H1 (cell line): Measurements from ENCODE around the gene ARHGEF2. TPM values are rescaled to one million over a fixed set of nuclear protein-coding genes. Genes with fewer than 3 reads are reported as not detected.
A peak's percentile ranks its signal among the peaks of the same experiment; 100 is the strongest.

Experiments used
- CTCF ChIA-PET: fragments of 300-600 bp; sonication (Branson Sonifier 250); formaldehyde crosslinking; loops from one replicate; lab custom pipeline; 2021; ENCODE audit not compliant: partially characterized antibody; lab: Charles Lee
- POLR2A ChIA-PET: fragments of 300-600 bp; sonication (Branson Sonifier 250); formaldehyde crosslinking; loops from one replicate; lab custom pipeline; 2021; ENCODE audit warnings: inconsistent platforms; ENCODE audit not compliant: partially characterized antibody; lab: Charles Lee
- DNase-seq, 2 experiments: peaks; one replicate each; pipeline versions ENCODE4 v3.0.0 to v3.0.0-alpha.2; 2010 to 2022; ENCODE audit warnings: low spot score in 2 of 2, low read depth in 1 of 2, mixed read lengths in 1 of 2
- FAIRE-seq: peaks from 2 replicates; lab custom pipeline; 2011; peaks lifted over from hg19 to GRCh38; lab: Jason Lieb, UNC
- H2AFZ ChIP-seq: 2 replicates; pipeline ENCODE4 v1.8.1; 2012; ENCODE audit warnings: low read length, inconsistent platforms
- H2AK5ac ChIP-seq: 2 replicates; pipeline ENCODE4 v1.6.1; 2013; ENCODE audit warnings: low read depth, low read length
- H2BK120ac ChIP-seq: replicated peaks from 2 replicates; pipeline ENCODE3; 2013; ENCODE audit warnings: low read depth, low read length, inconsistent platforms
- H2BK12ac ChIP-seq: 2 replicates; pipeline ENCODE4 v1.6.1; 2013; ENCODE audit warnings: low read depth, low read length
- H2BK15ac ChIP-seq: 2 replicates; pipeline ENCODE4 v1.6.1; 2013; ENCODE audit warnings: low read length
- H2BK20ac ChIP-seq: 2 replicates; pipeline ENCODE4 v1.6.1; 2013; ENCODE audit warnings: low read length
- H2BK5ac ChIP-seq: 2 replicates; pipeline ENCODE4 v1.6.1; 2013; ENCODE audit warnings: low read depth, low read length
- H3K14ac ChIP-seq: 2 replicates; pipeline ENCODE4 v1.6.1; 2013; ENCODE audit warnings: inconsistent platforms; ENCODE audit not compliant: insufficient read length
- H3K18ac ChIP-seq: 2 replicates; pipeline ENCODE4 v1.6.1; 2013; ENCODE audit warnings: low read length; ENCODE audit errors: extremely low read depth
- H3K23ac ChIP-seq: 2 replicates; pipeline ENCODE4 v1.6.1; 2013; ENCODE audit warnings: inconsistent platforms; ENCODE audit not compliant: insufficient read length
- H3K23me2 ChIP-seq: 2 replicates; pipeline ENCODE4 v1.6.1; 2013; ENCODE audit warnings: low read depth, low read length
- H3K27ac ChIP-seq: 2 replicates; pipeline ENCODE4 v1.6.1; 2011; ENCODE audit warnings: low read depth, low read length, inconsistent platforms
- H3K27me3 ChIP-seq, 4 experiments: replicated peaks in 1 of 4; 1 replicate in 1 of 4; 2 replicates in 3 of 4; pipeline versions ENCODE4 v1.6.1 to v1.8.1; 2011 to 2013; ENCODE audit warnings: low read length in 3 of 4, mild to moderate bottlenecking in 3 of 4, inconsistent platforms in 2 of 4, mixed read lengths in 2 of 4, moderate library complexity in 1 of 4; ENCODE audit not compliant: control insufficient read depth in 3 of 4, insufficient read depth in 3 of 4; ENCODE audit errors: extremely low read depth in 1 of 4
- H3K36me3 ChIP-seq, 4 experiments: 2 replicates each; pipeline versions ENCODE4 v1.6.1 to v1.8.1; 2011 to 2013; ENCODE audit warnings: mild to moderate bottlenecking in 4 of 4, low read length in 3 of 4, moderate library complexity in 2 of 4, control low read depth in 1 of 4, inconsistent platforms in 1 of 4; ENCODE audit not compliant: insufficient read depth in 4 of 4, control insufficient read depth in 2 of 4
- H3K4ac ChIP-seq: replicated peaks from 2 replicates; pipeline ENCODE3; 2013; ENCODE audit warnings: low read length, low read depth, mixed read lengths, inconsistent platforms; ENCODE audit not compliant: insufficient read length
- H3K4me1 ChIP-seq, 4 experiments: replicated peaks in 1 of 4; 1 replicate in 1 of 4; 2 replicates in 3 of 4; pipeline versions ENCODE4 v1.6.1 to v1.8.1; 2011 to 2013; ENCODE audit warnings: low read length in 3 of 4, inconsistent platforms in 2 of 4, mixed read lengths in 1 of 4; ENCODE audit not compliant: insufficient read depth in 4 of 4, control insufficient read depth in 3 of 4
- H3K4me2 ChIP-seq, 2 experiments: 2 replicates each; pipeline versions ENCODE4 v1.6.1 to v1.8.1; 2011 to 2013; ENCODE audit warnings: low read depth in 2 of 2, low read length in 2 of 2, control low read depth in 1 of 2, inconsistent platforms in 1 of 2, mild to moderate bottlenecking in 1 of 2; ENCODE audit not compliant: insufficient read depth in 1 of 2
- H3K4me3 ChIP-seq, 4 experiments: fragments of 200-600, 300-600 bp in 1 of 4; sonication (generic), shearing (Covaris generic), sonication (Bioruptor Twin) in 1 of 4; 2 replicates each; pipeline versions ENCODE4 v1.5.1 to v1.8.1; 2011 to 2016; ENCODE audit warnings: low read length in 4 of 4, low read depth in 3 of 4, control low read depth in 2 of 4, inconsistent platforms in 2 of 4, mild to moderate bottlenecking in 2 of 4, mixed read lengths in 1 of 4, moderate library complexity in 1 of 4; ENCODE audit not compliant: insufficient read depth in 2 of 4; ENCODE audit errors: extremely low read depth in 1 of 4
- H3K56ac ChIP-seq: replicated peaks from 2 replicates; pipeline ENCODE3; 2013; ENCODE audit warnings: low read depth, mild to moderate bottlenecking, mixed read lengths, low read length, inconsistent platforms; ENCODE audit not compliant: insufficient read length
- H3K79me1 ChIP-seq: 2 replicates; pipeline ENCODE4 v1.6.1; 2013; ENCODE audit warnings: low read depth, low read length, control low read depth
- H3K79me2 ChIP-seq, 2 experiments: 2 replicates each; pipeline versions ENCODE4 v1.6.1 to v1.8.1; 2012 to 2013; ENCODE audit warnings: low read length in 2 of 2, mild to moderate bottlenecking in 2 of 2, inconsistent platforms in 1 of 2; ENCODE audit not compliant: insufficient read depth in 2 of 2, control insufficient read depth in 1 of 2
- H3K9ac ChIP-seq, 4 experiments: replicated peaks in 1 of 4; 1 replicate in 1 of 4; 2 replicates in 3 of 4; pipeline versions ENCODE4 v1.6.1 to v1.8.1; 2011 to 2013; ENCODE audit warnings: low read depth in 3 of 4, low read length in 3 of 4, control low read depth in 2 of 4, mild to moderate bottlenecking in 2 of 4, moderate library complexity in 2 of 4, inconsistent platforms in 1 of 4; ENCODE audit errors: extremely low read depth in 1 of 4
- H3K9me3 ChIP-seq, 2 experiments: 2 replicates each; pipeline versions ENCODE4 v1.6.1 to v1.8.1; 2012 to 2013; ENCODE audit warnings: mild to moderate bottlenecking in 2 of 2, moderate library complexity in 2 of 2, control low read depth in 1 of 2, inconsistent platforms in 1 of 2, low read depth in 1 of 2, low read length in 1 of 2, mixed read lengths in 1 of 2; ENCODE audit not compliant: insufficient read depth in 2 of 2
- H4K20me1 ChIP-seq, 2 experiments: replicated peaks in 1 of 2; 2 replicates each; pipeline versions ENCODE3 to v1.8.1; 2011 to 2013; ENCODE audit warnings: inconsistent platforms in 2 of 2, low read length in 2 of 2, mild to moderate bottlenecking in 1 of 2; ENCODE audit not compliant: insufficient read depth in 2 of 2, control insufficient read depth in 1 of 2
- H4K5ac ChIP-seq: 2 replicates; pipeline ENCODE4 v1.6.1; 2013; ENCODE audit warnings: low read length, low read depth, mixed read lengths, inconsistent platforms; ENCODE audit not compliant: insufficient read length
- H4K8ac ChIP-seq: 2 replicates; pipeline ENCODE4 v1.8.0; 2013; ENCODE audit warnings: mild to moderate bottlenecking, moderate library complexity, low read length, inconsistent platforms; ENCODE audit not compliant: insufficient read depth; ENCODE audit errors: extremely low read depth
- H4K91ac ChIP-seq: replicated peaks from 2 replicates; pipeline ENCODE3; 2013; ENCODE audit warnings: low read length, mixed read lengths, inconsistent platforms; ENCODE audit not compliant: insufficient read length
- CTBP2 ChIP-seq: IDR thresholded peaks from 2 replicates; pipeline ENCODE4 v1.7.0; 2011; ENCODE audit warnings: borderline replicate concordance, mild to moderate bottlenecking, moderate library complexity, mixed read lengths, low read length; ENCODE audit not compliant: insufficient read depth, insufficient read length
- GABPA ChIP-seq: IDR thresholded peaks from 2 replicates; pipeline ENCODE4 v1.6.1; 2011; ENCODE audit warnings: mild to moderate bottlenecking, low read length, moderate library complexity, borderline replicate concordance; ENCODE audit not compliant: insufficient read depth
- HDAC2 ChIP-seq, 2 experiments: fragments of 300-600 bp in 1 of 2; sonication (generic) in 1 of 2; IDR thresholded peaks; 2 replicates each; pipeline ENCODE4 v1.6.1; 2011 to 2012; ENCODE audit warnings: low read depth in 2 of 2, low read length in 2 of 2, mild to moderate bottlenecking in 2 of 2, moderate library complexity in 2 of 2, borderline replicate concordance in 1 of 2, inconsistent platforms in 1 of 2
- MAX ChIP-seq: IDR thresholded peaks from 2 replicates; pipeline ENCODE4 v1.6.1; 2012; ENCODE audit warnings: inconsistent platforms
- NANOG ChIP-seq: IDR thresholded peaks from 2 replicates; pipeline ENCODE4 v1.6.1; 2011; ENCODE audit warnings: low read length, low read depth, mild to moderate bottlenecking, inconsistent platforms; ENCODE audit not compliant: insufficient read depth, poor library complexity, severe bottlenecking
- POLR2AphosphoS5 ChIP-seq: IDR thresholded peaks from 2 replicates; pipeline ENCODE4 v1.6.1; 2011; ENCODE audit warnings: low read depth, low read length
- RBBP5 ChIP-seq: IDR thresholded peaks from 2 replicates; pipeline ENCODE4 v1.7.1; 2012; ENCODE audit warnings: low read depth, mild to moderate bottlenecking, inconsistent platforms, low read length, moderate library complexity, borderline replicate concordance
- SP2 ChIP-seq: IDR thresholded peaks from 2 replicates; pipeline ENCODE4 v1.6.1; 2012; ENCODE audit warnings: mild to moderate bottlenecking, low read length, inconsistent platforms
- USF2 ChIP-seq: IDR thresholded peaks from 2 replicates; pipeline ENCODE4 v1.6.1; 2011; ENCODE audit warnings: low read length, improper control_type of control experiment
- WGBS, 2 experiments: shearing (Covaris generic) in 1 of 2; methylation state at CpG; one replicate each; pipeline versions ENCODE4 v1.1.6 to v1.1.7; 2013 to 2015; ENCODE audit warnings: low lambda C conversion rate in 2 of 2, mixed read lengths in 2 of 2, inconsistent platforms in 1 of 2, low coverage in 1 of 2, missing lambda C conversion rate in 1 of 2; ENCODE audit not compliant: insufficient replicate concordance in 2 of 2, insufficient coverage in 1 of 2, insufficient read length in 1 of 2; ENCODE audit errors: extremely low coverage in 1 of 2, missing lambda C conversion rate in 1 of 2; 5-methylcytosine and 5-hydroxymethylcytosine counted together
- polyA plus RNA-seq, 7 experiments: library from polyadenylated mRNA; depleted of rRNA in 3 of 7; stranded (reverse) in 5 of 7; unstranded in 2 of 7; fragments of >200 nt in 5 of 7; fragments of 200-250 nt in 2 of 7; gene quantifications; 1 replicate in 5 of 7; 2 replicates in 1 of 7; 4 replicates in 1 of 7; pipeline versions ENCODE4 v1.2.1 to v1.2.3, GENCODE V29; 2011 to 2013; ENCODE audit warnings: missing spikeins in 2 of 7, mixed read lengths in 2 of 7
- total RNA-seq: library from RNA; stranded (reverse); fragmentation: NEBNext Ultra II Directional; extraction: Animal tissue kit (Norgen Biotek cat#: 25700); gene quantifications from 2 replicates; pipeline ENCODE4 v1.2.1, GENCODE V29; 2021

Gene ARHGEF2
- total and polyA plus RNA-seq, 2 of the 8 experiments (the other 6 are each of a cell fraction or from before 2014, with no cell fraction given), result 42.7 to 80.5 TPM

DNA sequence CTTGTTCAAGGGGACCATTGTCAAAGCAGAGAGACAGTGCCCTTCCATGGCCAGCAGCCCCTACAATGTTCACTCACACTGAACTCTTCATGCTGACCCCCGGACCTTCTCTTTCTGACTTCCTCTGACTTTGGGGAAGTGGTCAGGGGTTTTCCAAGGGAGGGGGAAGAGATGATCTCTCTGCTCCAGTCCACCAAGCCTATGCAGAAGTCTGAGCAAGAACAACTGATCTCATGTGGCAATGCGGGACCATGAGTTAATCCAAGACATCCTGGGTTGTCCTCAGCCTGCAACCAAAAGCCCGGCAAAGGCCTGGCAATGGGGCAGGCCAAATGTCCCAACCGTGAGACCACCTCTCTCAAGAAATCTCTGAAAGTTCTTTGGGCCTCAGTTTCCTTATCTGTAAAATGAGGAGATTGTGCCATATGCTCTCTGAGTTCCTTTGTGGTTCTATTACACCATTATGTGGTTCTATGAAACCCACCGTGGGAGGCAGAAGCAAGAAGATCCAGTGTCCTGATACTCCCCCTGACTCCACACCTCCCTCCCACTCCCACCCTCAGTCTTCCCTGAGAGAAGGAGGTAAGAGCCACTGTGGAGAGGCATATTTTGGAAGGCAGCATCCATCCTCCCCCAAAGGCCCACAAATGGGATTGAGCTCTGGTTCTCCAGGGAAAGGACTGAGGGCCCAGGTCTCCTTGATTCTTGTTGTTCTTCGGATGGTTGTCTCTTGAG lies 11.8 kb upstream of the ARHGEF2 start:
- no peak overlapping the region for H2BK5ac ChIP-seq
- no peak overlapping the region for H2AK5ac ChIP-seq
- H3K14ac ChIP-seq, result no peak overlapping the region
- H3K9ac ChIP-seq, result no peak overlapping the region
- no peak for FAIRE-seq
- H3K23me2 ChIP-seq, result no peaks in the 10 kb centered on the region
- ChIA-PET POLR2A (interaction anchor here (0.6 to 19.2 kb wide), 7 partner anchors 7 to 89 kb away, joined by 3 to 282 read pairs (median 4); partner anchors contain the start of genes ARHGEF2 and KHDC4), CTCF (interaction anchor here (0.6 to 5.4 kb wide), 42 partner anchors 8 to 494 kb away, joined by 3 to 126 read pairs (median 5); partner anchors contain the start of genes ARHGEF2, RAB25 and SSR2)
- peaks cover 0 to 7% (median 3%) of the 10 kb centered on the region in 4 experiments; a peak in 4 of 7 replicates for H3K4me1 ChIP-seq
- no peak overlapping the region for H2BK12ac ChIP-seq
- H3K27ac ChIP-seq, result no peak overlapping the region
- DNase-seq, result no peak
- H4K5ac ChIP-seq, result no peak overlapping the region
- H3K18ac ChIP-seq, result no peak overlapping the region
- no peaks in the 10 kb centered on the region for H3K27me3 ChIP-seq
- 90% methylated on average over 6 of the region's 6 CpGs; no CpG with 5 or more reads in 1 of the 2 experiments for WGBS, 2 experiments
- no peak overlapping the region for H2AFZ ChIP-seq
- H3K36me3 ChIP-seq, result no peaks in the 10 kb centered on the region
- H2BK120ac ChIP-seq, result no peak overlapping the region
- H3K4me3 ChIP-seq, result no peak overlapping the region
- H3K4ac ChIP-seq, result no peak overlapping the region
- no peaks in the 10 kb centered on the region for H3K9me3 ChIP-seq
- TF ChIP-seq CTBP2 (no peak), NANOG (no peak), GABPA (no peak), SP2 (no peak), HDAC2 (IDR thresholded peaks at IDR 0.05; ENCODE audit: borderline replicate concordance in 1 of 2, low read depth in 2 of 2, low read length in 2 of 2) (no peak), USF2 (no peak), MAX (no peak), RBBP5 (no peak), POLR2AphosphoS5 (no peak)
- H2BK15ac ChIP-seq, result no peak overlapping the region
- H2BK20ac ChIP-seq, result no peak overlapping the region
- H3K4me2 ChIP-seq, result no peak overlapping the region
- H3K56ac ChIP-seq, result no peak overlapping the region
- H3K79me2 ChIP-seq, result no peaks in the 10 kb centered on the region
- H4K8ac ChIP-seq, result no peak overlapping the region
- H4K91ac ChIP-seq, result peak overlapping the region; percentile 16
- no peak overlapping the region for H3K23ac ChIP-seq
- H4K20me1 ChIP-seq, result no peaks in the 10 kb centered on the region
- H3K79me1 ChIP-seq, result no peaks in the 10 kb centered on the region
